GM18505 (cell line): ENCODE data around the gene PLA2G15.

Experiments used
- ATAC-seq: cut with Tn5 transposase; IDR thresholded peaks from one replicate; pipeline ENCODE4 v1.9.1; 2021; ENCODE audit not compliant: unreplicated experiment
- POLR2A ChIP-seq: IDR thresholded peaks from 4 replicates; pipeline ENCODE4 v1.6.1; 2011; ENCODE audit warnings: borderline replicate concordance; ENCODE audit not compliant: insufficient read depth, insufficient read length; ENCODE audit errors: extremely low read depth

Gene PLA2G15

GRCh38 chr16:68244903-68245853 is at the start of gene PLA2G15:
PLA2G15 (plus strand) TSS chr16:68245373; CDS start chr16:68245427, 54 bp downstream.
- ATAC-seq = peak; percentile 79
- TF ChIP-seq POLR2A = peak; percentile 64

GRCh38 chr16:68197250-68197649 is 47.9 kb upstream of the PLA2G15 start:
- ATAC-seq = no peak
- TF ChIP-seq POLR2A = no peak

- TF ChIP-seq POLR2A = no peak
- ATAC-seq = no peak
These were observed 44.9 kb upstream of the PLA2G15 start for GRCh38 chr16:68200088-68200783.

- TF ChIP-seq POLR2A = no peak
- ATAC-seq = no peak
These were observed 43.1 kb upstream of the PLA2G15 start for GRCh38 chr16:68202091-68202519.

GRCh38 chr16:68206245-68206644 is 38.9 kb upstream of the PLA2G15 start:
- no peak for TF ChIP-seq POLR2A
- ATAC-seq = no peak

GRCh38 chr16:68214726-68215125 is 30.4 kb upstream of the PLA2G15 start:
- no peak for TF ChIP-seq POLR2A
- ATAC-seq = no peak

- ATAC-seq = no peak
- TF ChIP-seq POLR2A = no peak
These were observed 29.9 kb upstream of the PLA2G15 start for GRCh38 chr16:68215302-68215701.

GRCh38 chr16:68216240-68216639 is 28.9 kb upstream of the PLA2G15 start:
- TF ChIP-seq POLR2A = no peak
- no peak for ATAC-seq

GRCh38 chr16:68217506-68217905 is 27.7 kb upstream of the PLA2G15 start:
- no peak for ATAC-seq
- no peak for TF ChIP-seq POLR2A

- no peak for TF ChIP-seq POLR2A
- ATAC-seq = no peak
These were observed 25.3 kb upstream of the PLA2G15 start for GRCh38 chr16:68219725-68220351.

- ATAC-seq = no peak
These were observed 22.1 kb upstream of the PLA2G15 start for GRCh38 chr16:68223072-68223471.

GRCh38 chr16:68226116-68226515 is 19.1 kb upstream of the PLA2G15 start:
- TF ChIP-seq POLR2A = no peak
- no peak for ATAC-seq

More at GRCh38 chr16:68223072-68223471, 22.1 kb upstream of the PLA2G15 start:
- TF ChIP-seq POLR2A = no peak

GRCh38 chr16:68227183-68227793 is 17.9 kb upstream of the PLA2G15 start:
- no peak for ATAC-seq
- TF ChIP-seq POLR2A = no peak
